ENCODE measurements around the gene HBEGF. TPM values are rescaled to one million over a fixed set of nuclear protein-coding genes. Genes with fewer than 3 reads are reported as not detected.

The HBEGF gene
- polyA plus RNA-seq, 3 donors: 25.2 to 548 (median 31.6) TPM

GRCh38 chr5:140296289-140296688 lies 50.1 kb downstream of the HBEGF start:
- peaks cover 40% of the 10 kb centered on the region for H3K4me1 Mint-ChIP-seq
- no peak overlapping the region for H2AFZ ChIP-seq (ENCODE audit: insufficient read depth, low read depth, low read length, poor library complexity, severe bottlenecking)
- WGBS (ENCODE audit: insufficient coverage): no CpG with 5 or more reads among the region's 3 CpGs
- H3K36me3 Mint-ChIP-seq: peaks cover 30 to 34% of the 10 kb centered on the region in 2 donors
- no peaks in the 10 kb centered on the region for H3K9me3 ChIP-seq (replicated peaks in 1 of 2; ENCODE audit: control insufficient read depth in 1 of 2, insufficient read depth in 1 of 2, low read length in 2 of 2)
- peaks cover 7 to 39% of the 10 kb centered on the region in 2 donors for H3K36me3 ChIP-seq (replicated peaks in 1 of 2; ENCODE audit: control insufficient read depth in 1 of 2, insufficient read depth in 2 of 2, low read length in 2 of 2)
- no peak overlapping the region for H3K4me2 ChIP-seq (replicated peaks; ENCODE audit: extremely low read depth, low read length, poor library complexity, severe bottlenecking)
- no peak overlapping the region for H3K9ac ChIP-seq (ENCODE audit: insufficient read depth, low read length, poor library complexity, severe bottlenecking)
- peaks cover 99% of the 10 kb centered on the region for H3K79me2 ChIP-seq (ENCODE audit: insufficient read depth, low read length)
- H3K9me3 Mint-ChIP-seq: no peaks in the 10 kb centered on the region
- TF ChIP-seq, protein P1, sequence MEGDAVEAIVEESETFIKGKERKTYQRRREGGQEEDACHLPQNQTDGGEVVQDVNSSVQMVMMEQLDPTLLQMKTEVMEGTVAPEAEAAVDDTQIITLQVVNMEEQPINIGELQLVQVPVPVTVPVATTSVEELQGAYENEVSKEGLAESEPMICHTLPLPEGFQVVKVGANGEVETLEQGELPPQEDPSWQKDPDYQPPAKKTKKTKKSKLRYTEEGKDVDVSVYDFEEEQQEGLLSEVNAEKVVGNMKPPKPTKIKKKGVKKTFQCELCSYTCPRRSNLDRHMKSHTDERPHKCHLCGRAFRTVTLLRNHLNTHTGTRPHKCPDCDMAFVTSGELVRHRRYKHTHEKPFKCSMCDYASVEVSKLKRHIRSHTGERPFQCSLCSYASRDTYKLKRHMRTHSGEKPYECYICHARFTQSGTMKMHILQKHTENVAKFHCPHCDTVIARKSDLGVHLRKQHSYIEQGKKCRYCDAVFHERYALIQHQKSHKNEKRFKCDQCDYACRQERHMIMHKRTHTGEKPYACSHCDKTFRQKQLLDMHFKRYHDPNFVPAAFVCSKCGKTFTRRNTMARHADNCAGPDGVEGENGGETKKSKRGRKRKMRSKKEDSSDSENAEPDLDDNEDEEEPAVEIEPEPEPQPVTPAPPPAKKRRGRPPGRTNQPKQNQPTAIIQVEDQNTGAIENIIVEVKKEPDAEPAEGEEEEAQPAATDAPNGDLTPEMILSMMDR (IDR thresholded peaks at IDR 0.05): no peak
- peaks cover 11 to 27% of the 10 kb centered on the region in 2 donors for H3K4me1 ChIP-seq (ENCODE audit: control insufficient read depth in 1 of 2, insufficient read depth in 2 of 2, low read length in 2 of 2)
- H3K27ac ChIP-seq (ENCODE audit: low read depth in 1 of 2, low read length in 2 of 2): no peak overlapping the region
- intact Hi-C loops (cut with micrococcal nuclease): no loop called here
- no peak overlapping the region for H3K4me3 ChIP-seq (replicated peaks in 1 of 3; ENCODE audit: low read depth in 2 of 3, low read length in 3 of 3)
- H3K27ac Mint-ChIP-seq: peak overlapping the region in 1 of 7 donors; percentile 1
- H4K20me1 ChIP-seq (ENCODE audit: insufficient read depth, low read length): no peaks in the 10 kb centered on the region
- H3K4me3 Mint-ChIP-seq: no peak overlapping the region
- DNase-seq: no peak
- H3K27me3 Mint-ChIP-seq (ENCODE audit: low read depth in 3 of 3): no peaks in the 10 kb centered on the region
- H3K27me3 ChIP-seq (ENCODE audit: control insufficient read depth in 2 of 2, insufficient read depth in 2 of 2, low read length in 2 of 2): no peaks in the 10 kb centered on the region

GRCh38 chr5:140295414-140295813 lies 51.0 kb downstream of the HBEGF start:
- intact Hi-C loops (cut with micrococcal nuclease): no loop called here
- Mint-ChIP-seq H3K4me1 (peaks cover 33% of the 10 kb centered on the region), H3K27me3 (ENCODE audit: low read depth in 3 of 3) (no peaks in the 10 kb centered on the region), H3K27ac (peak overlapping the region in 2 of 7 donors; percentile 10 to 19), H3K36me3 (peaks cover 35 to 36% of the 10 kb centered on the region in 2 donors), H3K9me3 (no peaks in the 10 kb centered on the region), H3K4me3 (no peak overlapping the region)
- TF ChIP-seq, protein P1 (IDR thresholded peaks at IDR 0.05): no peak
- no CpG with 5 or more reads among the region's 1 CpG for WGBS (ENCODE audit: insufficient coverage)
- no peak overlapping the region for H3K27ac ChIP-seq (ENCODE audit: low read depth in 1 of 2, low read length in 2 of 2)
- peaks cover 11 to 23% of the 10 kb centered on the region in 2 donors for H3K4me1 ChIP-seq (ENCODE audit: control insufficient read depth in 1 of 2, insufficient read depth in 2 of 2, low read length in 2 of 2)
- no peaks in the 10 kb centered on the region for H4K20me1 ChIP-seq (ENCODE audit: insufficient read depth, low read length)
- no peaks in the 10 kb centered on the region for H3K27me3 ChIP-seq (ENCODE audit: control insufficient read depth in 2 of 2, insufficient read depth in 2 of 2, low read length in 2 of 2)
- H3K4me3 ChIP-seq (replicated peaks in 1 of 3; ENCODE audit: low read depth in 2 of 3, low read length in 3 of 3): no peak overlapping the region
- H2AFZ ChIP-seq (ENCODE audit: insufficient read depth, low read depth, low read length, poor library complexity, severe bottlenecking): no peak overlapping the region
- H3K79me2 ChIP-seq (ENCODE audit: insufficient read depth, low read length): peaks cover 100% of the 10 kb centered on the region
- no peak overlapping the region for H3K4me2 ChIP-seq (replicated peaks; ENCODE audit: extremely low read depth, low read length, poor library complexity, severe bottlenecking)
- H3K9ac ChIP-seq (ENCODE audit: insufficient read depth, low read length, poor library complexity, severe bottlenecking): no peak overlapping the region
- no peaks in the 10 kb centered on the region for H3K9me3 ChIP-seq (replicated peaks in 1 of 2; ENCODE audit: control insufficient read depth in 1 of 2, insufficient read depth in 1 of 2, low read length in 2 of 2)
- peak in 2 of 3 donors; percentile 36 to 70 for DNase-seq
- H3K36me3 ChIP-seq (replicated peaks in 1 of 2; ENCODE audit: control insufficient read depth in 1 of 2, insufficient read depth in 2 of 2, low read length in 2 of 2): peaks cover 7 to 40% of the 10 kb centered on the region in 2 donors
